Measurements from ENCODE around the gene ZSWIM1. TPM values are rescaled to one million over a fixed set of nuclear protein-coding genes. Genes with fewer than 3 reads are reported as not detected.

Gene ZSWIM1
- total and polyA plus RNA-seq, 2 of the 8 experiments (the other 6 are each of a cell fraction or from before 2014, with no cell fraction given) = 14.1 to 15.6 TPM

DNA sequence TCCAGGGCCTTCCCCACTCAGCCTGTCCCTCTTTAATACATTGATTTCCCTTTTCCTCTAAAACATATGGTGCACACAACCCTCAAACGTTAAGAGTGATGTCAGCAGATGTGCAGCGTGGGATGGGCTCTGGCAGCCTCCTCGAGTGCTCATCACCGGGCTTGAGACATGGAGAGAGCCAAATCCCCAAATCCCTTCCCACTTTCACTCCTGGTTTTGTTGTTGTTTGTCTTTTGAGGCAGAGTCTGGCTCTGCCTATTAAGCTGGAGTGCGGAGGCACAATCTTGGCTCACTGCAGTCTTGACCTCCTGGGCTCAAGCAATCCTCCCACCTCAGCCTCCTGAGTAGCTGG lies 36.7 kb downstream of the ZSWIM1 start:
- no peaks in the 10 kb centered on the region for H3K23me2 ChIP-seq (ENCODE audit: low read depth, low read length)
- 94% methylated on average over 5 of the region's 5 CpGs; no CpG with 5 or more reads in 1 of the 2 experiments for WGBS, 2 experiments (ENCODE audit: extremely low coverage in 1 of 2, insufficient coverage in 1 of 2, insufficient read length in 1 of 2, insufficient replicate concordance in 2 of 2, low coverage in 1 of 2, low lambda C conversion rate in 2 of 2, missing lambda C conversion rate in 1 of 2)
- H3K79me2 ChIP-seq (ENCODE audit: control insufficient read depth in 1 of 2, insufficient read depth in 2 of 2, low read length in 2 of 2) = no peaks in the 10 kb centered on the region
- H3K18ac ChIP-seq (ENCODE audit: extremely low read depth, low read length) = no peak overlapping the region
- H2AK5ac ChIP-seq (ENCODE audit: low read depth, low read length) = no peak overlapping the region
- H2AFZ ChIP-seq (ENCODE audit: low read length) = no peak overlapping the region
- H3K79me1 ChIP-seq (ENCODE audit: low read depth, low read length) = no peaks in the 10 kb centered on the region
- no peak overlapping the region for H4K8ac ChIP-seq (ENCODE audit: extremely low read depth, insufficient read depth, low read length)
- H2BK120ac ChIP-seq (replicated peaks; ENCODE audit: low read depth, low read length) = no peak overlapping the region
- DNase-seq (ENCODE audit: low read depth in 1 of 2, low spot score in 2 of 2) (no peak), FAIRE-seq (no peak)
- no peak overlapping the region for H3K23ac ChIP-seq (ENCODE audit: insufficient read length)
- no peak overlapping the region for H4K5ac ChIP-seq (ENCODE audit: insufficient read length, low read depth, low read length)
- no peak overlapping the region for H3K4me3 ChIP-seq (ENCODE audit: extremely low read depth in 1 of 4, insufficient read depth in 2 of 4, low read depth in 3 of 4, low read length in 4 of 4)
- TF ChIP-seq SP1 (IDR thresholded peaks at IDR 0.05; ENCODE audit: low read depth, low read length) (no peak), SP2 (IDR thresholded peaks at IDR 0.05; ENCODE audit: low read length) (no peak), SRF (IDR thresholded peaks at IDR 0.05; ENCODE audit: low read depth, low read length) (no peak)
- no peak overlapping the region for H2BK12ac ChIP-seq (ENCODE audit: low read depth, low read length)
- no peaks in the 10 kb centered on the region for H3K9me3 ChIP-seq (ENCODE audit: insufficient read depth in 2 of 2, low read depth in 1 of 2, low read length in 1 of 2)
- POLR2A ChIA-PET (ENCODE audit: partially characterized antibody) = interaction anchor here (1.0 to 11.8 kb wide), 4 partner anchors 9 to 16 kb away, joined by 3 to 165 read pairs (median 5); partner anchors contain the start of gene PCIF1
- H3K14ac ChIP-seq (ENCODE audit: insufficient read length) = no peak overlapping the region
- H3K27ac ChIP-seq (ENCODE audit: low read depth, low read length) = no peak overlapping the region
- no peak overlapping the region for H2BK15ac ChIP-seq (ENCODE audit: low read length)
- H3K4ac ChIP-seq (replicated peaks; ENCODE audit: insufficient read length, low read depth, low read length) = no peak overlapping the region
- no peak overlapping the region for H2BK20ac ChIP-seq (ENCODE audit: low read length)
- no peak overlapping the region for H4K91ac ChIP-seq (replicated peaks; ENCODE audit: insufficient read length, low read length)
- no peaks in the 10 kb centered on the region for H4K20me1 ChIP-seq (replicated peaks in 1 of 2; ENCODE audit: control insufficient read depth in 1 of 2, insufficient read depth in 2 of 2, low read length in 2 of 2)
- H3K56ac ChIP-seq (replicated peaks; ENCODE audit: insufficient read length, low read depth, low read length) = no peak overlapping the region
- no peak overlapping the region for H2BK5ac ChIP-seq (ENCODE audit: low read depth, low read length)
- no peak overlapping the region for H3K9ac ChIP-seq (replicated peaks in 1 of 4; ENCODE audit: extremely low read depth in 1 of 4, low read depth in 3 of 4, low read length in 3 of 4)
- no peak overlapping the region for H3K4me2 ChIP-seq (ENCODE audit: insufficient read depth in 1 of 2, low read depth in 2 of 2, low read length in 2 of 2)
- H3K4me1 ChIP-seq (replicated peaks in 1 of 4; ENCODE audit: control insufficient read depth in 3 of 4, insufficient read depth in 4 of 4, low read length in 3 of 4) = peaks cover 0 to 3% (median 0%) of the 10 kb centered on the region in 4 experiments; a peak in 1 of 7 replicates
- CTCF ChIA-PET (ENCODE audit: partially characterized antibody) = interaction anchor here (1.1 kb wide), 1 partner anchor 16 kb away, joined by 4 read pairs; no protein-coding TSS in a partner anchor
- H3K27me3 ChIP-seq (replicated peaks in 1 of 4; ENCODE audit: control insufficient read depth in 3 of 4, extremely low read depth in 1 of 4, insufficient read depth in 3 of 4, low read length in 3 of 4) = no peaks in the 10 kb centered on the region
- H3K36me3 ChIP-seq (ENCODE audit: control insufficient read depth in 2 of 4, insufficient read depth in 4 of 4, low read length in 3 of 4) = no peaks in the 10 kb centered on the region

All from H1 (cell line).